ENCODE data around the gene PARK7.

- TF ChIP-seq CTCF (IDR thresholded peaks at IDR 0.05) (no peak), POLR2A (IDR thresholded peaks at IDR 0.05) (no peak)
Observed at GRCh38 chr1:8028571-8028910, 67.0 kb downstream of the PARK7 start.

All from heart left ventricle (tissue), 13 donors.